Measurements from ENCODE around the gene CAPS.

Gene CAPS

GRCh38 chr19:5937550-5937949 lies 23.5 kb downstream of the CAPS start:
- H2AFZ ChIP-seq (ENCODE audit: low read depth, low read length): no peak overlapping the region
- peaks cover 39% of the 10 kb centered on the region for H4K20me1 ChIP-seq (ENCODE audit: insufficient read depth, low read length)
- no peak overlapping the region for H3K4me2 ChIP-seq (ENCODE audit: low read length)
- H3K36me3 ChIP-seq (replicated peaks; ENCODE audit: low read depth, low read length): peaks cover 70% of the 10 kb centered on the region
- H3K27ac ChIP-seq (ENCODE audit: low read length): no peak overlapping the region
- H3K9me3 ChIP-seq (ENCODE audit: insufficient read depth, low read length): no peaks in the 10 kb centered on the region
- TF ChIP-seq EZH2phosphoT487 (IDR thresholded peaks at IDR 0.05; ENCODE audit: low read depth): no peak
- TF ChIP-seq CTCF (IDR thresholded peaks at IDR 0.05; ENCODE audit: low read depth, low read length): no peak
- H3K9ac ChIP-seq (ENCODE audit: low read length): no peak overlapping the region
- H3K27me3 ChIP-seq (ENCODE audit: low read depth, low read length): no peaks in the 10 kb centered on the region
- no peaks in the 10 kb centered on the region for H3K4me1 ChIP-seq (ENCODE audit: low read length)
- peaks cover 46% of the 10 kb centered on the region for H3K79me2 ChIP-seq (ENCODE audit: low read length)
- no peak overlapping the region for H3K4me3 ChIP-seq (ENCODE audit: low read length)

GRCh38 chr19:5940260-5941208 lies 26.5 kb downstream of the CAPS start:
- Histone ChIP-seq H3K9me3 (ENCODE audit: insufficient read depth, low read length) (no peaks in the 10 kb centered on the region), H3K4me1 (ENCODE audit: low read length) (no peaks in the 10 kb centered on the region), H4K20me1 (ENCODE audit: insufficient read depth, low read length) (peaks cover 61% of the 10 kb centered on the region), H3K36me3 (replicated peaks; ENCODE audit: low read depth, low read length) (peaks cover 62% of the 10 kb centered on the region), H2AFZ (ENCODE audit: low read depth, low read length) (no peak overlapping the region), H3K79me2 (ENCODE audit: low read length) (peaks cover 71% of the 10 kb centered on the region), H3K27me3 (ENCODE audit: low read depth, low read length) (no peaks in the 10 kb centered on the region), H3K27ac (ENCODE audit: low read length) (no peak overlapping the region), H3K9ac (ENCODE audit: low read length) (no peak overlapping the region), H3K4me3 (ENCODE audit: low read length) (no peak overlapping the region), H3K4me2 (ENCODE audit: low read length) (no peak overlapping the region)
- no peak for TF ChIP-seq CTCF (IDR thresholded peaks at IDR 0.05; ENCODE audit: low read depth, low read length)
- TF ChIP-seq EZH2phosphoT487 (IDR thresholded peaks at IDR 0.05; ENCODE audit: low read depth): no peak

- no peak overlapping the region for H3K4me3 ChIP-seq (ENCODE audit: low read length)
- no peak overlapping the region for H3K4me2 ChIP-seq (ENCODE audit: low read length)
- TF ChIP-seq CTCF (IDR thresholded peaks at IDR 0.05; ENCODE audit: low read depth, low read length) (no peak), EZH2phosphoT487 (IDR thresholded peaks at IDR 0.05; ENCODE audit: low read depth) (no peak)
- no peaks in the 10 kb centered on the region for H3K27me3 ChIP-seq (ENCODE audit: low read depth, low read length)
- peaks cover 62% of the 10 kb centered on the region for H3K36me3 ChIP-seq (replicated peaks; ENCODE audit: low read depth, low read length)
- H3K27ac ChIP-seq (ENCODE audit: low read length): no peak overlapping the region
- no peak overlapping the region for H3K9ac ChIP-seq (ENCODE audit: low read length)
- peaks cover 70% of the 10 kb centered on the region for H4K20me1 ChIP-seq (ENCODE audit: insufficient read depth, low read length)
- H3K79me2 ChIP-seq (ENCODE audit: low read length): peaks cover 73% of the 10 kb centered on the region
- H2AFZ ChIP-seq (ENCODE audit: low read depth, low read length): no peak overlapping the region
- H3K4me1 ChIP-seq (ENCODE audit: low read length): no peaks in the 10 kb centered on the region
- no peaks in the 10 kb centered on the region for H3K9me3 ChIP-seq (ENCODE audit: insufficient read depth, low read length)
Observed at GRCh38 chr19:5941673-5942072, 27.6 kb downstream of the CAPS start.

- H4K20me1 ChIP-seq (ENCODE audit: insufficient read depth, low read length): peaks cover 69% of the 10 kb centered on the region
- TF ChIP-seq EZH2phosphoT487 (IDR thresholded peaks at IDR 0.05; ENCODE audit: low read depth): no peak
- TF ChIP-seq CTCF (IDR thresholded peaks at IDR 0.05; ENCODE audit: low read depth, low read length): no peak
- H3K36me3 ChIP-seq (replicated peaks; ENCODE audit: low read depth, low read length): peaks cover 56% of the 10 kb centered on the region
- no peak overlapping the region for H3K4me2 ChIP-seq (ENCODE audit: low read length)
- no peak overlapping the region for H3K27ac ChIP-seq (ENCODE audit: low read length)
- H3K79me2 ChIP-seq (ENCODE audit: low read length): peaks cover 82% of the 10 kb centered on the region
- no peak overlapping the region for H3K4me3 ChIP-seq (ENCODE audit: low read length)
- no peaks in the 10 kb centered on the region for H3K9me3 ChIP-seq (ENCODE audit: insufficient read depth, low read length)
- H3K9ac ChIP-seq (ENCODE audit: low read length): no peak overlapping the region
- no peak overlapping the region for H2AFZ ChIP-seq (ENCODE audit: low read depth, low read length)
- no peaks in the 10 kb centered on the region for H3K27me3 ChIP-seq (ENCODE audit: low read depth, low read length)
- H3K4me1 ChIP-seq (ENCODE audit: low read length): no peaks in the 10 kb centered on the region
Observed at GRCh38 chr19:5943045-5943444, 29.0 kb downstream of the CAPS start.
